Type B pancreatic cell (in vitro differentiated cells): Measurements from ENCODE around the gene FMC1. TPM values are rescaled to one million over a fixed set of nuclear protein-coding genes. Genes with fewer than 3 reads are reported as not detected.
"Not testable (repeated sequence)": the region's sequence is repeated elsewhere in the genome, so short reads cannot be mapped to it uniquely, and the experiment has no call there.

ENCODE experiments used
- DNase-seq: peaks from one replicate; pipeline ENCODE4 v3.0.0; 2021; ENCODE audit warnings: mixed read lengths; ENCODE audit not compliant: unreplicated experiment; ENCODE audit errors: extremely low spot score
- H3K27ac Mint-ChIP-seq: 2 replicates; pipeline ENCODE4 v1.8.0; 2021; ENCODE audit warnings: mild to moderate bottlenecking, mixed read lengths
- H3K27me3 Mint-ChIP-seq: 2 replicates; pipeline ENCODE4 v1.8.0; 2021; ENCODE audit warnings: mixed read lengths
- H3K36me3 Mint-ChIP-seq: 2 replicates; pipeline ENCODE4 v1.8.0; 2021; ENCODE audit warnings: mixed read lengths
- H3K4me1 Mint-ChIP-seq: one replicate; pipeline ENCODE4 v1.8.0; 2021; ENCODE audit warnings: mixed read lengths; ENCODE audit not compliant: unreplicated experiment
- H3K4me3 Mint-ChIP-seq: 2 replicates; pipeline ENCODE4 v1.8.0; 2021; ENCODE audit warnings: mild to moderate bottlenecking, mixed read lengths
- H3K9me3 Mint-ChIP-seq: 2 replicates; pipeline ENCODE4 v1.8.0; 2021; ENCODE audit warnings: mixed read lengths
- CTCF ChIP-seq: fragments of 200-600 bp; sonication (generic); conservative IDR thresholded peaks from 2 replicates; pipeline ENCODE4 v1.5.0; 2021; ENCODE audit warnings: antibody characterized with exemption, mild to moderate bottlenecking
- total RNA-seq: library from RNA; stranded (reverse); gene quantifications from 2 replicates; pipeline ENCODE4 v1.2.1, GENCODE V29; 2021; ENCODE audit warnings: low replicate concordance

The FMC1 gene
- total RNA-seq, 1 donor from 2014 or later: 15.2 TPM

GRCh38 chr7:139332697-139333359, 8.3 kb upstream of the FMC1 start:
- no peak for DNase-seq
- H3K4me1 Mint-ChIP-seq: peaks cover 9% of the 10 kb centered on the region
- no peaks in the 10 kb centered on the region for H3K9me3 Mint-ChIP-seq
- no peak for TF ChIP-seq CTCF
- H3K36me3 Mint-ChIP-seq: no peaks in the 10 kb centered on the region
- no peak overlapping the region for H3K4me3 Mint-ChIP-seq
- no peaks in the 10 kb centered on the region for H3K27me3 Mint-ChIP-seq
- H3K27ac Mint-ChIP-seq: no peak overlapping the region

GRCh38 chr7:139333443-139333842, 7.7 kb upstream of the FMC1 start:
- not testable (repeated sequence) for H3K4me1 Mint-ChIP-seq, H3K27ac Mint-ChIP-seq, H3K4me3 Mint-ChIP-seq, H3K36me3 Mint-ChIP-seq, H3K27me3 Mint-ChIP-seq, H3K9me3 Mint-ChIP-seq, DNase-seq

- no peaks in the 10 kb centered on the region for H3K9me3 Mint-ChIP-seq
- no peak for DNase-seq
- H3K4me1 Mint-ChIP-seq: peaks cover 5% of the 10 kb centered on the region
- H3K27ac Mint-ChIP-seq: no peak overlapping the region
- H3K36me3 Mint-ChIP-seq: no peaks in the 10 kb centered on the region
- H3K27me3 Mint-ChIP-seq: no peaks in the 10 kb centered on the region
- TF ChIP-seq CTCF: no peak
- H3K4me3 Mint-ChIP-seq: no peak overlapping the region
Observed at GRCh38 chr7:139334399-139335150, 6.6 kb upstream of the FMC1 start.

GRCh38 chr7:139339025-139339424, 2.1 kb upstream of the FMC1 start:
- H3K27ac Mint-ChIP-seq: peak overlapping the region; percentile 77
- DNase-seq: no peak
- peaks cover 10% of the 10 kb centered on the region for H3K4me1 Mint-ChIP-seq
- TF ChIP-seq CTCF: no peak
- peak overlapping the region; percentile 73 for H3K4me3 Mint-ChIP-seq
- H3K36me3 Mint-ChIP-seq: peaks cover 10% of the 10 kb centered on the region
- H3K27me3 Mint-ChIP-seq: peaks cover 9% of the 10 kb centered on the region
- H3K9me3 Mint-ChIP-seq: no peaks in the 10 kb centered on the region

GRCh38 chr7:139339698-139340036, 1.5 kb upstream of the FMC1 start:
- H3K4me1 Mint-ChIP-seq: peaks cover 10% of the 10 kb centered on the region
- no peak for TF ChIP-seq CTCF
- H3K36me3 Mint-ChIP-seq: peaks cover 13% of the 10 kb centered on the region
- H3K4me3 Mint-ChIP-seq: peak overlapping the region; percentile 96
- no peaks in the 10 kb centered on the region for H3K9me3 Mint-ChIP-seq
- H3K27me3 Mint-ChIP-seq: peaks cover 9% of the 10 kb centered on the region
- no peak for DNase-seq
- H3K27ac Mint-ChIP-seq: peak overlapping the region; percentile 100

GRCh38 chr7:139340037-139340807, 915 bp upstream of the FMC1 start:
- H3K9me3 Mint-ChIP-seq: no peaks in the 10 kb centered on the region
- TF ChIP-seq CTCF: peak; percentile 83
- peaks cover 17% of the 10 kb centered on the region for H3K36me3 Mint-ChIP-seq
- peak; percentile 97 for DNase-seq
- H3K27me3 Mint-ChIP-seq: peaks cover 9% of the 10 kb centered on the region
- peak overlapping the region; percentile 96 for H3K4me3 Mint-ChIP-seq
- peak overlapping the region; percentile 100 for H3K27ac Mint-ChIP-seq
- H3K4me1 Mint-ChIP-seq: peaks cover 10% of the 10 kb centered on the region
